ENCODE measurements around the gene ARL16. TPM values are rescaled to one million over a fixed set of nuclear protein-coding genes. Genes with fewer than 3 reads are reported as not detected.

Gene ARL16
- total RNA-seq (10 to 100 TPM; 13.2 to 24.4 (median 16.8) TPM), polyA plus RNA-seq (20.9 TPM)
- long read RNA-seq, donor 1, transcript ARL16-201 (5 exons, 1,227 nt), result major isoform, 10 of 24 reads
- long read RNA-seq, donor 1, partial matches to known transcripts, result 0 of 24 reads
- long read RNA-seq, donor 1, other reads (novel, unspliced or antisense), result 8 of 24 reads
- long read RNA-seq, donor 2, transcript ARL16-201 (5 exons, 1,227 nt), result major isoform, 9 of 15 reads
- long read RNA-seq, donor 2, partial matches to known transcripts, result 1 of 15 reads
- long read RNA-seq, donor 2, other reads (novel, unspliced or antisense), result 4 of 15 reads
- long read RNA-seq, donor 3, transcript ARL16-201 (5 exons, 1,227 nt), result major isoform, 13 of 35 reads
- long read RNA-seq, donor 3, transcript ARL16-204 (5 exons, 1,526 nt), result minor isoform, 7 of 35 reads
- long read RNA-seq, donor 3, partial matches to known transcripts, result 5 of 35 reads
- long read RNA-seq, donor 3, other reads (novel, unspliced or antisense), result 10 of 35 reads
- long read RNA-seq, donor 4, transcript ARL16-201 (5 exons, 1,227 nt), result major isoform, 7 of 13 reads
- long read RNA-seq, donor 4, partial matches to known transcripts, result 0 of 13 reads
- long read RNA-seq, donor 4, other reads (novel, unspliced or antisense), result 4 of 13 reads

- no peaks in the 10 kb centered on the region for H3K27me3 ChIP-seq (ENCODE audit: control insufficient read depth, insufficient read depth)
- H3K27ac ChIP-seq (ENCODE audit: low read length), result peak within 1 kb of the TSS; percentile 34
- peak within 1 kb of the TSS; percentile 97 for H3K4me3 ChIP-seq (ENCODE audit: low read length)
- WGBS, result under 1% methylated on average over 112 of the region's 112 CpGs
- intact Hi-C loops (cut with DNase I), result no loop called here
- H3K9me3 ChIP-seq (ENCODE audit: control insufficient read depth, low read length), result no peaks in the 10 kb centered on the region
- peaks cover 6% of the 10 kb centered on the region for H3K4me1 ChIP-seq (ENCODE audit: control insufficient read depth, insufficient read depth, low read length)
- peak; percentile 98 to 99 (median 99) for DNase-seq
- ATAC-seq, result peak; percentile 98
Observed at GRCh38 chr17:81683584-81684441, at the start of gene ARL16, which contains the start of gene HGS. ARL16 (minus strand) TSS chr17:81683797; CDS start chr17:81683753, 44 bp downstream. HGS (plus strand) TSS chr17:81684011; CDS start chr17:81684067, 56 bp downstream.

GRCh38 chr17:81727324-81728031, 43.9 kb upstream of the ARL16 start:
- ATAC-seq (no peak), DNase-seq (no peak)
- Histone ChIP-seq H3K27ac (ENCODE audit: low read length) (no peak overlapping the region), H3K9me3 (ENCODE audit: control insufficient read depth, low read length) (no peaks in the 10 kb centered on the region), H3K27me3 (ENCODE audit: control insufficient read depth, insufficient read depth) (no peaks in the 10 kb centered on the region), H3K4me1 (ENCODE audit: control insufficient read depth, insufficient read depth, low read length) (no peaks in the 10 kb centered on the region), H3K4me3 (ENCODE audit: low read length) (no peak overlapping the region)
- intact Hi-C loops (cut with DNase I), result no loop called here
- WGBS, result 90% methylated on average over 23 of the region's 23 CpGs

DNA sequence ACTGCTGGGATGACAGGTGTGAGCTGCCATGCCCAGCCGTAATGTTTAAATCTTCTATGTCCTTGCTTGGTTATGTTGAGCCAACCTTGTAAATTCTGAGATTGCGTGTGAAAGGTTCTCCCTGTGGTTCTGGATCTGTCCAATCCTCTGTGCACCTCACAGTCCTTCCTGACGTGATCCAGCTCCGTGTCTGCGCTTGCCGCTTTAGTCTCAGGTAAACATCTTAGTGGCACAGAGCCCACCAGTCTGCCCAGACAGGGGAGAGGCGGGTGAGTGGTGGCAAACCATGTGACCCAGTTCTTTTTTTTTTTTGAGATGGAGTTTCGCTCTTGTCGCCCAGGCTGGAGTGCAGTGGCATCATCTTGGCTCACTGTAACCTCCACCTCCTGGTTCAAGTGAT, 42.4 kb upstream of the ARL16 start:
- no peak for DNase-seq

GRCh38 chr17:81725439-81725838, 41.8 kb upstream of the ARL16 start:
- intact Hi-C loops (cut with DNase I), result no loop called here
- no peak for ATAC-seq
- Histone ChIP-seq H3K27me3 (ENCODE audit: control insufficient read depth, insufficient read depth) (no peaks in the 10 kb centered on the region), H3K4me1 (ENCODE audit: control insufficient read depth, insufficient read depth, low read length) (no peaks in the 10 kb centered on the region), H3K27ac (ENCODE audit: low read length) (no peak overlapping the region), H3K4me3 (ENCODE audit: low read length) (no peak overlapping the region), H3K9me3 (ENCODE audit: control insufficient read depth, low read length) (no peaks in the 10 kb centered on the region)
- no peak for DNase-seq
- 85% methylated on average over 9 of the region's 9 CpGs for WGBS

More for the DNA sequence above, 42.4 kb upstream of the ARL16 start:
- ATAC-seq, result no peak
- intact Hi-C loops (cut with DNase I), result no loop called here
- 75% methylated on average over 9 of the region's 9 CpGs for WGBS
- Histone ChIP-seq H3K4me1 (ENCODE audit: control insufficient read depth, insufficient read depth, low read length) (no peaks in the 10 kb centered on the region), H3K27ac (ENCODE audit: low read length) (no peak overlapping the region), H3K4me3 (ENCODE audit: low read length) (no peak overlapping the region), H3K27me3 (ENCODE audit: control insufficient read depth, insufficient read depth) (no peaks in the 10 kb centered on the region), H3K9me3 (ENCODE audit: control insufficient read depth, low read length) (no peaks in the 10 kb centered on the region)

- ATAC-seq (peak in 1 of 2 donors; percentile 29), DNase-seq (no peak)
- Histone ChIP-seq H3K9me3 (ENCODE audit: control insufficient read depth, low read length) (no peaks in the 10 kb centered on the region), H3K4me1 (ENCODE audit: control insufficient read depth, insufficient read depth, low read length) (no peaks in the 10 kb centered on the region), H3K27me3 (ENCODE audit: control insufficient read depth, insufficient read depth) (no peaks in the 10 kb centered on the region), H3K4me3 (ENCODE audit: low read length) (no peak overlapping the region), H3K27ac (ENCODE audit: low read length) (no peak overlapping the region)
- intact Hi-C loops (cut with DNase I), result no loop called here
- 51% methylated on average over 12 of the region's 12 CpGs for WGBS
Observed at GRCh38 chr17:81723651-81724209, 40.1 kb upstream of the ARL16 start.

DNA sequence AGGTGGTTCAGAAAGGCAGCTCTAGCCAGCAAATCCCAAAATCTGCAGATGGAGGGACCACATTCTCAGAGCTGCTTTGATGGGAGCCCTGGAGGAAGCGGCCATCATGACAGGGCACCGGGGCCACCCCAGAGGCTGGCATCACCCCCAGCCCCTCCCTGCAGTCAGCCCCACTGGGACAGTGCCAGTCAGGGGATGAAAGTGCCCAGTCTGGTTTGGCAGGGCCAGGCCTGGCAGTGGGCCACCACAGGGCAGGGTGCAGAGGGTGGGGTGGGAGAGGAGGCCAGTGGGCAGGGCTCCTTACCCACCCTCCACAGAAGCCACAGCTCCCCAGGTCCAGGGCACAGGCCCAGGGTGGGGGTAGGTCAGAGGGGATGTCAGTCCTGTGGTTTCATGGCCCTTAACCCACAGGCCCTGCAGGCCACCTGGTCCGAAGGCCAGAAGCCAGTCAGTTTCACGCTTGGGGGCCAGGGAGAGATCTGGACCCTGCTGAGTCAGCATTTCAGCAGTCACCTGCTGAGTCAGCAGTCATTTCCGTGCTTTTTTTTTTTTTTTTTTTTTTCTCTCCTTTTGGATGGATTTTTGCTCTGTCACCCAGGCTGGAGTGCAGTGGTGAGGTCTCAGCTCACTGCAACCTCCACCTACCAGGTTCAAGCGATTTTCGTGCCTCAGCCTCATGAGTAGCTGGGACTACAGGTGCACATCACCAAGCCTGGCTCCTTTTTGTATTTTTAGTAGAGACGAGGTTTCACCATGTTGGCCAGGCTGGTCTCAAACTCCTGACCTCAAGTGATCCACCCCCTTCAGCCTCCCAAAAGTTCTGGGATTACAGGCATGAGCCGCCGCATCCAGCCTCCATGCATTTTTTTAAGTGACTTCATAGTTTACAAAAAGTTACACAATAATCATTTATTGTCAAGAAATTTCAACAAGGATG, 38.9 kb upstream of the ARL16 start:
- peak; percentile 28 to 68 for ATAC-seq
- intact Hi-C loops (cut with DNase I), result no loop called here
- H3K27me3 ChIP-seq (ENCODE audit: control insufficient read depth, insufficient read depth), result no peaks in the 10 kb centered on the region

DNA sequence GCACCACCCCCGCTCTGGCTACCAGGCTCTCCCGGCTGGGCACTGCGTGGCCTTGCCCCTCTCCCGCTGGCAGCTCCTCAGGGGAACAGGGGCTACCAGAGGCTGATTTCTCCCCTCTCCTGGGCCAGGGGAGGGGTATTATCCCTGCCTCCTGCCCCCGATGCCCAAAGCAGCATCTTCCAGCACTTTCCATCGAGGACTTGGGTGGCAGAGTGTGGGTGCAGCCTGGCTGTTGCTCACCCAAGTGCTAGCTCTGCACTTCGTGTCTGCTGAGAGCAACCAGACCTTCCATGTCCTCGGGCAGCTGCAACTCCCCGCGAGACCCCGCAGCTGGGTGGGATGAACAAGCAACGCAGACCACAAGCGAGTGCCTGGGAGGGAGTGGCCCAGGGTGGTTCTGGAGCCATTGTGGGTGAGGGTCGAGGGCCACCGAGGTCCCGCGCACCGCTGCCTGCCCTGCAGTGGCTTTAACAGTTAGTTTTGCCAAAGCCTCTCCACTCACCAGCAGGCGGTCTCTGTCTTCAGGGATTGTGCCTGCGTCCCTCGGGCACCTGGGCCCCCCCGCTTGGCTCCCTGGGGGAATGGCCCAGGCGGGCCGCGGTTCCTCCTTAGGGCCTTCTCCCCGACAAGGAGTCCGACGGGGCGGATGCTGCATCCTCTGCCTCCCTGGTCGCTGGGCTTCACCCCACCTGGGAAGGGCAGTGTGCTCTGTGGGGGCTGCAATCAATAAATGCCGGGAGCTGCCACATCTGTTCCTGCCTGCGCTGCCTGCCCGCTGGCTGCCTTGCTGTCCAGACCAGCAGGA, 36.9 kb upstream of the ARL16 start:
- no peak overlapping the region for H3K27ac ChIP-seq (ENCODE audit: low read length)
- DNase-seq (no peak), ATAC-seq (no peak)
- WGBS, result 81% methylated on average over 33 of the region's 33 CpGs
- no peaks in the 10 kb centered on the region for H3K9me3 ChIP-seq (ENCODE audit: control insufficient read depth, low read length)
- H3K4me1 ChIP-seq (ENCODE audit: control insufficient read depth, insufficient read depth, low read length), result no peaks in the 10 kb centered on the region
- no peak overlapping the region for H3K4me3 ChIP-seq (ENCODE audit: low read length)
- H3K27me3 ChIP-seq (ENCODE audit: control insufficient read depth, insufficient read depth), result no peaks in the 10 kb centered on the region
- intact Hi-C loops (cut with DNase I), result no loop called here

More for the DNA sequence above, 38.9 kb upstream of the ARL16 start:
- Histone ChIP-seq H3K9me3 (ENCODE audit: control insufficient read depth, low read length) (no peaks in the 10 kb centered on the region), H3K4me1 (ENCODE audit: control insufficient read depth, insufficient read depth, low read length) (no peaks in the 10 kb centered on the region), H3K4me3 (ENCODE audit: low read length) (no peak overlapping the region), H3K27ac (ENCODE audit: low read length) (no peak overlapping the region)
- peak in 1 of 3 donors; percentile 61 for DNase-seq
- 60% methylated on average over 10 of the region's 10 CpGs for WGBS

GRCh38 chr17:81719410-81720266, 36.0 kb upstream of the ARL16 start:
- H3K4me3 ChIP-seq (ENCODE audit: low read length), result no peak overlapping the region
- no peaks in the 10 kb centered on the region for H3K9me3 ChIP-seq (ENCODE audit: control insufficient read depth, low read length)
- DNase-seq (no peak), ATAC-seq (no peak)
- intact Hi-C loops (cut with DNase I), result no loop called here
- 87% methylated on average over 32 of the region's 33 CpGs for whole genome bisulfite sequencing
- no peaks in the 10 kb centered on the region for H3K27me3 ChIP-seq (ENCODE audit: control insufficient read depth, insufficient read depth)
- H3K27ac ChIP-seq (ENCODE audit: low read length), result no peak overlapping the region
- no peaks in the 10 kb centered on the region for H3K4me1 ChIP-seq (ENCODE audit: control insufficient read depth, insufficient read depth, low read length)
